Sigmoid colon (tissue), 4 donors: ENCODE results near the gene LENEP.

Experiments
- EP300 ChIP-seq, 4 donors: sonication (generic); formaldehyde crosslinking; IDR thresholded peaks; one replicate each; pipeline ENCODE4 v1.6.1; 2017; ENCODE audit warnings: antibody characterized with exemption in 4 of 4
- POLR2A ChIP-seq, 2 donors: fragments of 450-650 bp; IDR thresholded peaks; one replicate each; pipeline ENCODE4 v1.6.1; 2016; ENCODE audit warnings: antibody characterized with exemption in 2 of 2, mild to moderate bottlenecking in 2 of 2, moderate library complexity in 2 of 2
- POLR2AphosphoS5 ChIP-seq, 4 donors: sonication (generic); formaldehyde crosslinking; IDR thresholded peaks; one replicate each; pipeline ENCODE4 v1.6.1; 2017; ENCODE audit warnings: antibody characterized with exemption in 4 of 4
- TF ChIP-seq, protein P1 (sequence below), 4 experiments: fragments of 450-650 bp in 3 of 4; fragments of 200-600 bp in 1 of 4; IDR thresholded peaks; one replicate each; pipeline ENCODE4 v1.5.1; 2016 to 2019; ENCODE audit warnings: antibody characterized with exemption in 4 of 4, mild to moderate bottlenecking in 3 of 4, moderate library complexity in 2 of 4

- TF ChIP-seq, protein P1, sequence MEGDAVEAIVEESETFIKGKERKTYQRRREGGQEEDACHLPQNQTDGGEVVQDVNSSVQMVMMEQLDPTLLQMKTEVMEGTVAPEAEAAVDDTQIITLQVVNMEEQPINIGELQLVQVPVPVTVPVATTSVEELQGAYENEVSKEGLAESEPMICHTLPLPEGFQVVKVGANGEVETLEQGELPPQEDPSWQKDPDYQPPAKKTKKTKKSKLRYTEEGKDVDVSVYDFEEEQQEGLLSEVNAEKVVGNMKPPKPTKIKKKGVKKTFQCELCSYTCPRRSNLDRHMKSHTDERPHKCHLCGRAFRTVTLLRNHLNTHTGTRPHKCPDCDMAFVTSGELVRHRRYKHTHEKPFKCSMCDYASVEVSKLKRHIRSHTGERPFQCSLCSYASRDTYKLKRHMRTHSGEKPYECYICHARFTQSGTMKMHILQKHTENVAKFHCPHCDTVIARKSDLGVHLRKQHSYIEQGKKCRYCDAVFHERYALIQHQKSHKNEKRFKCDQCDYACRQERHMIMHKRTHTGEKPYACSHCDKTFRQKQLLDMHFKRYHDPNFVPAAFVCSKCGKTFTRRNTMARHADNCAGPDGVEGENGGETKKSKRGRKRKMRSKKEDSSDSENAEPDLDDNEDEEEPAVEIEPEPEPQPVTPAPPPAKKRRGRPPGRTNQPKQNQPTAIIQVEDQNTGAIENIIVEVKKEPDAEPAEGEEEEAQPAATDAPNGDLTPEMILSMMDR (IDR thresholded peaks at IDR 0.05) = no peak
- TF ChIP-seq POLR2A (IDR thresholded peaks at IDR 0.05) = no peak
- no peak for TF ChIP-seq POLR2AphosphoS5 (IDR thresholded peaks at IDR 0.05)
- no peak for TF ChIP-seq EP300 (IDR thresholded peaks at IDR 0.05)
These were observed 42.5 kb downstream of the LENEP start for GRCh38 chr1:155035936-155036335.
